Activated naive CD4-positive, alpha-beta T cell treated with anti-CD3 and anti-CD28 coated beads, Interleukin-2, amount 10 ng/mL, durations not matched to agents 7 days and 5 days (primary cell): ENCODE data around the gene TBX4.
"Not testable (repeated sequence)": the region's sequence is repeated elsewhere in the genome, so short reads cannot be mapped to it uniquely, and the experiment has no call there.

Experiments used
- CTCF ChIA-PET: fragments of 350-600 bp; sonication (Branson Sonifier 250); formaldehyde crosslinking; loops from one replicate; lab custom pipeline; 2021; ENCODE audit warnings: antibody characterized with exemption; lab: Charles Lee
- DNase-seq: peaks from one replicate; pipeline ENCODE4 v3.0.0-alpha.2; 2020
- H3K27ac Mint-ChIP-seq: one replicate; pipeline ENCODE4 v1.8.0; 2021; ENCODE audit warnings: mild to moderate bottlenecking, moderate library complexity, mixed read lengths
- H3K27me3 Mint-ChIP-seq: one replicate; pipeline ENCODE4 v1.8.0; 2021; ENCODE audit warnings: mild to moderate bottlenecking, mixed read lengths
- H3K36me3 Mint-ChIP-seq: one replicate; pipeline ENCODE4 v1.8.0; 2021; ENCODE audit warnings: mixed read lengths
- H3K4me1 Mint-ChIP-seq: one replicate; pipeline ENCODE4 v1.8.0; 2021; ENCODE audit warnings: mixed read lengths
- H3K4me3 Mint-ChIP-seq: one replicate; pipeline ENCODE4 v1.8.0; 2021; ENCODE audit warnings: mild to moderate bottlenecking, moderate library complexity, mixed read lengths
- H3K9me3 Mint-ChIP-seq: one replicate; pipeline ENCODE4 v1.8.0; 2021; ENCODE audit warnings: mixed read lengths

TBX4 gene

GRCh38 chr17:61490540-61490975 lies 38.3 kb downstream of the TBX4 start:
- CTCF ChIA-PET, result no interaction called here
- Mint-ChIP-seq H3K9me3 (no peaks in the 10 kb centered on the region), H3K4me3 (no peak overlapping the region), H3K4me1 (no peaks in the 10 kb centered on the region), H3K27ac (no peak overlapping the region), H3K27me3 (peaks cover 33% of the 10 kb centered on the region), H3K36me3 (no peaks in the 10 kb centered on the region)
- DNase-seq, result no peak

- no peaks in the 10 kb centered on the region for H3K4me1 Mint-ChIP-seq
- no peaks in the 10 kb centered on the region for H3K9me3 Mint-ChIP-seq
- H3K36me3 Mint-ChIP-seq, result no peaks in the 10 kb centered on the region
- no peak overlapping the region for H3K4me3 Mint-ChIP-seq
- H3K27me3 Mint-ChIP-seq, result peaks cover 31% of the 10 kb centered on the region
- CTCF ChIA-PET, result no interaction called here
- DNase-seq, result no peak
- H3K27ac Mint-ChIP-seq, result no peak overlapping the region
These were observed 39.8 kb downstream of the TBX4 start for GRCh38 chr17:61491981-61492380.

- DNase-seq, result no peak
- CTCF ChIA-PET, result interaction anchor here (0.6 kb wide), 1 partner anchor 112 kb away, joined by 4 read pairs; no protein-coding TSS in a partner anchor
- no peak overlapping the region for H3K27ac Mint-ChIP-seq
These were observed 40.7 kb downstream of the TBX4 start for GRCh38 chr17:61492759-61493526.

GRCh38 chr17:61493830-61494324 lies 41.7 kb downstream of the TBX4 start:
- H3K36me3 Mint-ChIP-seq, H3K9me3 Mint-ChIP-seq, H3K4me3 Mint-ChIP-seq, H3K27ac Mint-ChIP-seq, DNase-seq, H3K4me1 Mint-ChIP-seq, CTCF ChIA-PET: not testable (repeated sequence)
- H3K27me3 Mint-ChIP-seq, result peaks cover 33% of the 10 kb centered on the region

More at GRCh38 chr17:61492759-61493526, 40.7 kb downstream of the TBX4 start:
- H3K4me1 Mint-ChIP-seq, result no peaks in the 10 kb centered on the region
- H3K36me3 Mint-ChIP-seq, result no peaks in the 10 kb centered on the region
- no peaks in the 10 kb centered on the region for H3K9me3 Mint-ChIP-seq
- peaks cover 33% of the 10 kb centered on the region for H3K27me3 Mint-ChIP-seq
- H3K4me3 Mint-ChIP-seq, result no peak overlapping the region

- H3K9me3 Mint-ChIP-seq, result no peaks in the 10 kb centered on the region
- CTCF ChIA-PET, result interaction anchor here (0.5 kb wide), 1 partner anchor 702 kb away, joined by 3 read pairs; no protein-coding TSS in a partner anchor
- H3K36me3 Mint-ChIP-seq, result no peaks in the 10 kb centered on the region
- no peak overlapping the region for H3K27ac Mint-ChIP-seq
- H3K27me3 Mint-ChIP-seq, result peaks cover 34% of the 10 kb centered on the region
- no peak overlapping the region for H3K4me3 Mint-ChIP-seq
- no peaks in the 10 kb centered on the region for H3K4me1 Mint-ChIP-seq
- no peak for DNase-seq
These were observed 42.3 kb downstream of the TBX4 start for GRCh38 chr17:61494325-61495160.

GRCh38 chr17:61495161-61495857 lies 43.1 kb downstream of the TBX4 start:
- Mint-ChIP-seq H3K9me3 (no peaks in the 10 kb centered on the region), H3K27ac (no peak overlapping the region), H3K36me3 (no peaks in the 10 kb centered on the region), H3K4me1 (no peaks in the 10 kb centered on the region), H3K27me3 (peaks cover 28% of the 10 kb centered on the region), H3K4me3 (no peak overlapping the region)
- CTCF ChIA-PET, result no interaction called here
- DNase-seq, result no peak

GRCh38 chr17:61496174-61496956 lies 44.1 kb downstream of the TBX4 start:
- Mint-ChIP-seq H3K36me3 (no peaks in the 10 kb centered on the region), H3K27me3 (peaks cover 26% of the 10 kb centered on the region), H3K4me1 (no peaks in the 10 kb centered on the region), H3K27ac (no peak overlapping the region), H3K9me3 (no peaks in the 10 kb centered on the region), H3K4me3 (no peak overlapping the region)
- CTCF ChIA-PET, result interaction anchor here (1.2 kb wide), 1 partner anchor 79 kb away, joined by 3 read pairs; no protein-coding TSS in a partner anchor
- DNase-seq, result no peak

- no peaks in the 10 kb centered on the region for H3K9me3 Mint-ChIP-seq
- no peaks in the 10 kb centered on the region for H3K36me3 Mint-ChIP-seq
- no peak for DNase-seq
- peaks cover 23% of the 10 kb centered on the region for H3K27me3 Mint-ChIP-seq
- H3K4me1 Mint-ChIP-seq, result no peaks in the 10 kb centered on the region
- no peak overlapping the region for H3K27ac Mint-ChIP-seq
- CTCF ChIA-PET, result interaction anchor here (1.2 kb wide), 1 partner anchor 80 kb away, joined by 3 read pairs; no protein-coding TSS in a partner anchor
- H3K4me3 Mint-ChIP-seq, result no peak overlapping the region
These were observed 44.9 kb downstream of the TBX4 start for GRCh38 chr17:61496957-61497653.

GRCh38 chr17:61498042-61498994 lies 46.1 kb downstream of the TBX4 start:
- CTCF ChIA-PET, result no interaction called here
- Mint-ChIP-seq H3K27ac (peak overlapping the region; percentile 9), H3K4me3 (no peak overlapping the region), H3K4me1 (no peaks in the 10 kb centered on the region), H3K27me3 (peaks cover 20% of the 10 kb centered on the region), H3K9me3 (no peaks in the 10 kb centered on the region), H3K36me3 (no peaks in the 10 kb centered on the region)
- no peak for DNase-seq

GRCh38 chr17:61499632-61500031 lies 47.4 kb downstream of the TBX4 start:
- no peak for DNase-seq
- H3K27ac Mint-ChIP-seq, result no peak overlapping the region
- H3K9me3 Mint-ChIP-seq, result no peaks in the 10 kb centered on the region
- no peaks in the 10 kb centered on the region for H3K4me1 Mint-ChIP-seq
- CTCF ChIA-PET, result no interaction called here
- H3K36me3 Mint-ChIP-seq, result no peaks in the 10 kb centered on the region
- H3K4me3 Mint-ChIP-seq, result no peak overlapping the region
- peaks cover 19% of the 10 kb centered on the region for H3K27me3 Mint-ChIP-seq

GRCh38 chr17:61500287-61500686 lies 48.1 kb downstream of the TBX4 start:
- Mint-ChIP-seq H3K4me3 (no peak overlapping the region), H3K36me3 (no peaks in the 10 kb centered on the region), H3K27me3 (peaks cover 24% of the 10 kb centered on the region), H3K27ac (no peak overlapping the region), H3K4me1 (no peaks in the 10 kb centered on the region), H3K9me3 (no peaks in the 10 kb centered on the region)
- CTCF ChIA-PET, result no interaction called here
- no peak for DNase-seq

- no peak overlapping the region for H3K27ac Mint-ChIP-seq
- no peaks in the 10 kb centered on the region for H3K4me1 Mint-ChIP-seq
- no peak overlapping the region for H3K4me3 Mint-ChIP-seq
- peaks cover 20% of the 10 kb centered on the region for H3K27me3 Mint-ChIP-seq
- no peaks in the 10 kb centered on the region for H3K36me3 Mint-ChIP-seq
- no peaks in the 10 kb centered on the region for H3K9me3 Mint-ChIP-seq
- CTCF ChIA-PET, result no interaction called here
- DNase-seq, result no peak
These were observed 50.1 kb downstream of the TBX4 start for GRCh38 chr17:61502292-61502691.
